ENCODE results near the gene TTC4.

- no peak for TF ChIP-seq EZH2 (optimal IDR thresholded peaks at IDR 0.05; ENCODE audit: low read depth, low read length)
- no peak for TF ChIP-seq CTCF (IDR thresholded peaks at IDR 0.05; ENCODE audit: low read length)
These were observed 34.3 kb upstream of the TTC4 start for GRCh38 chr1:54681358-54681757.

Data from MM.1S (cell line).